Lower lobe of right lung (tissue), 2 donors: Measurements from ENCODE around the gene ANKRD37. TPM values are rescaled to one million over a fixed set of nuclear protein-coding genes. Genes with fewer than 3 reads are reported as not detected.

Source experiments
- ATAC-seq, 2 donors: fragments of 200-7000 bp; cut with Tn5 transposase; one replicate each; pipeline ENCODE4 v1.9.1; 2020 to 2022; ENCODE audit warnings: mild to moderate bottlenecking in 2 of 2, moderate library complexity in 2 of 2
- DNase-seq: peaks from one replicate; pipeline ENCODE4 v3.0.0-alpha.2; 2020
- H3K27ac ChIP-seq: fragments of 200-600 bp; one replicate; pipeline ENCODE4 v1.8.0; 2022
- H3K27me3 ChIP-seq: fragments of 200-600 bp; one replicate; pipeline ENCODE4 v1.8.0; 2022; ENCODE audit warnings: low read depth
- H3K36me3 ChIP-seq: fragments of 200-600 bp; one replicate; pipeline ENCODE4 v1.8.0; 2022; ENCODE audit warnings: mild to moderate bottlenecking
- H3K4me1 ChIP-seq: fragments of 200-600 bp; one replicate; pipeline ENCODE4 v1.8.0; 2022
- H3K4me3 ChIP-seq: fragments of 200-600 bp; one replicate; pipeline ENCODE4 v1.8.0; 2022; ENCODE audit warnings: mild to moderate bottlenecking
- H3K9me3 ChIP-seq: fragments of 200-600 bp; one replicate; pipeline ENCODE4 v1.8.0; 2022
- intact Hi-C: fragments of 100-400 bp; cut with DNase I; formaldehyde crosslinking; loops from one replicate; pipeline ENCODE4 v1.11.0; 2022
- total RNA-seq: library from RNA; stranded (reverse); fragmentation: NEBNext Ultra II Directional; extraction: Animal tissue kit (Norgen Biotek cat#: 25700); gene quantifications from one replicate; pipeline ENCODE4 v1.2.1, GENCODE V29; 2021
- TF ChIP-seq, protein P1 (sequence below): fragments of 200-600 bp; IDR thresholded peaks from one replicate; pipeline ENCODE4 v1.8.0; 2022; ENCODE audit warnings: antibody characterized with exemption, mild to moderate bottlenecking
- donor health status: DM: no; HTN: yes; CAD: no; lungs with severe emphysema.

Gene ANKRD37
- total RNA-seq, 1 donor from 2014 or later, result 15.7 TPM

DNA sequence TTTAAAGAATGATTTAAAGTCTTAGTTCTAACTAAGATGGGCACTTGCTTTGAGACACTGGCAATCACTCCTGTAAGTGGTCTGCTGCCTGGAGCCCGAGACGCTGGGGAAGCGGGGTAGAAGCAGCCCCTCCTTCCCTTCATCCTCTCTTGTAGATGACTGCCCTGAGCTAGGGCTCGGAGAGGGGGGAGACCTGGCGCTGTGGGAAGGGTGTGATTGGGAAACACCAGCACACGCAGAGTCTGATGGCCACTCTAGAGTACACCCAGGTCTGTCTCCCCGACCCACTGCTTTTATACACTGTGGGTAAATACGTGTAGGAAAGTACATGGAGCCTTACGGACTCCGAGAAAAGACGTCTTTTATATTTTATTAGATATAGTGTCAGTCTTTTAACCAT, 24.9 kb upstream of the ANKRD37 start:
- DNase-seq (no peak), ATAC-seq (peak in 1 of 2 donors; percentile 40)
- Histone ChIP-seq H3K4me1 (no peaks in the 10 kb centered on the region), H3K4me3 (no peak overlapping the region), H3K27ac (no peak overlapping the region), H3K27me3 (no peaks in the 10 kb centered on the region), H3K9me3 (no peaks in the 10 kb centered on the region), H3K36me3 (peaks cover 40% of the 10 kb centered on the region)
- TF ChIP-seq, protein P1, sequence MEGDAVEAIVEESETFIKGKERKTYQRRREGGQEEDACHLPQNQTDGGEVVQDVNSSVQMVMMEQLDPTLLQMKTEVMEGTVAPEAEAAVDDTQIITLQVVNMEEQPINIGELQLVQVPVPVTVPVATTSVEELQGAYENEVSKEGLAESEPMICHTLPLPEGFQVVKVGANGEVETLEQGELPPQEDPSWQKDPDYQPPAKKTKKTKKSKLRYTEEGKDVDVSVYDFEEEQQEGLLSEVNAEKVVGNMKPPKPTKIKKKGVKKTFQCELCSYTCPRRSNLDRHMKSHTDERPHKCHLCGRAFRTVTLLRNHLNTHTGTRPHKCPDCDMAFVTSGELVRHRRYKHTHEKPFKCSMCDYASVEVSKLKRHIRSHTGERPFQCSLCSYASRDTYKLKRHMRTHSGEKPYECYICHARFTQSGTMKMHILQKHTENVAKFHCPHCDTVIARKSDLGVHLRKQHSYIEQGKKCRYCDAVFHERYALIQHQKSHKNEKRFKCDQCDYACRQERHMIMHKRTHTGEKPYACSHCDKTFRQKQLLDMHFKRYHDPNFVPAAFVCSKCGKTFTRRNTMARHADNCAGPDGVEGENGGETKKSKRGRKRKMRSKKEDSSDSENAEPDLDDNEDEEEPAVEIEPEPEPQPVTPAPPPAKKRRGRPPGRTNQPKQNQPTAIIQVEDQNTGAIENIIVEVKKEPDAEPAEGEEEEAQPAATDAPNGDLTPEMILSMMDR, result no peak
- intact Hi-C loops, result no loop called here

DNA sequence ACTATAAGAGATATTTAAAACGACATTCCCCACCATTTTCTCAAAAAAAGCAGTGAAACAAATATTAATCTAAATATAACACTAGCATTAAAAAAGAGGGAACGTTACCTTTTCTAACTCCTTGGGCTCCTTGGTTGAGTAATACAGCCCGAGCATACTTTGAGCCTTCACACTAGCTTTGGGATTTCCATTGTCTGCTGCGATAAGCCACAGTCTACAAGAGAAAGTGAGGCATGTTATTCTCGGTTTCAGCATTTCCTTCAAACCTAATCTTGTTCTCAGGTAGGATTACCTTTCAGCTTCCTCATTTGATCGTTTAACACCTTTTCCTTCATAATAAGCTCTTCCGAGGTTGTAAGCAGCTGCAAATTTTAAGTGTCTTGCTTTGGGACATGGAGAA, 22.6 kb upstream of the ANKRD37 start:
- H3K27ac ChIP-seq, result no peak overlapping the region

DNA sequence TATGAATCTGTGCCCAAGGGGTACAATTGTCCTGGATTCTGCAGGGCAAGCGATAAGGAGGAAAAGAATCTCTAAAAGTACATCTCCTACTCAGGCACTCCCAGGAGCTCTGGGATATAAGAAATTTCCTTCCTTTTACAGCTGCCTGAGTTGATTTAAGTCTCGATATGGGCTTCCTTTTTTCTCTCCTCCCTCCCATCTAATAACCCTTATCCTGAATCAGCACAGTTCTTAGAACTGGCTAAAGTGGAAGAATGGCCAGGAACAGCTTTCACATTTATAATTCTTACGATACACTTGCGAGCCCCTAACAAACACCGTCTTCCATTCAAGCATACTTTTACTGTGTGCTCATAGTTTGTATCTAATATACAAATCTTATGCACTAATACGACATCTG, 22.1 kb upstream of the ANKRD37 start:
- Histone ChIP-seq H3K27me3 (no peaks in the 10 kb centered on the region), H3K9me3 (no peaks in the 10 kb centered on the region), H3K4me1 (no peaks in the 10 kb centered on the region), H3K36me3 (peaks cover 35% of the 10 kb centered on the region), H3K27ac (no peak overlapping the region), H3K4me3 (no peak overlapping the region)
- intact Hi-C loops, result no loop called here
- TF ChIP-seq, protein P1, result no peak
- DNase-seq, result no peak
- no peak for ATAC-seq

More for the DNA sequence above, 22.6 kb upstream of the ANKRD37 start:
- TF ChIP-seq, protein P1, result no peak
- intact Hi-C loops, result no loop called here
- H3K9me3 ChIP-seq, result no peaks in the 10 kb centered on the region
- peaks cover 35% of the 10 kb centered on the region for H3K36me3 ChIP-seq
- no peak for ATAC-seq
- no peaks in the 10 kb centered on the region for H3K4me1 ChIP-seq
- no peaks in the 10 kb centered on the region for H3K27me3 ChIP-seq
- no peak for DNase-seq
- H3K4me3 ChIP-seq, result no peak overlapping the region

DNA sequence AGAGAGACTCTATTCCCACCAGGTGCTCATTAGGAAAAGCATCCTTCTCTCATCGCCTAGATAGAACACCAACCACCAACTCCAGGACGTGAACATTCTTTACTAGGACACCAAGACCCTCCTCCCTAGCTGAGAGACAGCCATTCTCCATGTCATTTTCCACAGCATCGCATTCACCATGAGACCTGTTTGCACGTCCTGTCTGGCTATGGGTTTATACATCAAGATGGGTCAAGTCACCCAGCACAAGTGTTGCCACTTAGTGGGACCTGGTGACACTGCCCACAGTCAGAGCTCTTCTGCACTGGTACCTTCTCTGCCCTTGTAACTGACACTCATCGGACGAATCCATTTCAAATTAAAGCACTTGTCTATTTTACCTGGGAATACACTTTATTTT, 18.4 kb upstream of the ANKRD37 start:
- Histone ChIP-seq H3K9me3 (peaks cover 5% of the 10 kb centered on the region), H3K36me3 (peaks cover under 1% of the 10 kb centered on the region), H3K4me3 (no peak overlapping the region), H3K4me1 (no peaks in the 10 kb centered on the region), H3K27me3 (no peaks in the 10 kb centered on the region), H3K27ac (no peak overlapping the region)
- ATAC-seq (no peak), DNase-seq (no peak)
- intact Hi-C loops, result no loop called here
- TF ChIP-seq, protein P1, result no peak

DNA sequence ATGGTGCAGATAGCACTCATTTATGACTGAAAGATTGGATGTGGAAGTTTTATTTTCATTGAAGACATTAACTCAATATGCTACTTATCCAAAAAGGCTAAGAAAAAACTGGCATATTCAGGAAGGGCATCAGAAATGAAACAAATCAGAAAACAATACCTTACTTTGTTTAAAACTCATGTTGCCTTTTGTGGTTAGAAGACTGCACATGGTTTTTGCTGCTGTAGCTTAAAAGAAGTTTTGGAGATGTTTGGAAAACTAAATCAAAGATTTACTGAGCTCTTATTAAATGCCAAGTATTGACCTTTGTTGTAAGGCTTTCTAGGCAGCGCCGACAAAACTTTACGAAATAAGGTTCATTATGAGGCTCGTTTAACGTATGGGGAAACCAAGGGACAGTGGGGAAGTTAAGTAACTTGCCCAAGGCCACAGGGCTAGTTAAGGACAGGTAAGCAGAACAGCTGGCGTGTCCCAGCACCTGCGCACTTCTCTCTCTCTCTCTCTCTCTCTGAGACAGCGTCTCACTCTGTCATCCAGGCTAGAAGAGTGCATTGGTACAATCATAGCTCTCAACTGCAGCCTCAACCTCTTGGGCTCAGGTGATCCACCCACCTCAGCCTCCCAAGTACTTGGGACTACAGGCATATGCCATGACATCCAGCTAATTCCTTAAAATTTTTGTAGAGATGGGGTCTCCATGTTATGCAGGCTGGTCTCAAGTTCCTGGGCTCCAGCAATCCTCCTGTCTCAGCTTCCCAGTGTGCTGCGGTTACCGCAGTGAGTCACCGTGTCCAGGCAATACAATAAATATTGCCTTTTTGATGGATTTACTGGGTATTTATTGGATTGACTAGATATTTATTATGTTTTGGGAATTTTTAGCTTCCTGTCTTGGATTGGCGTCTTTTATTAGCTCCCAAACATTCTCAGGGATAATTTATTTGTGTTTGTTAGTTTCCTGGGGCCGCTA, 17.0 kb upstream of the ANKRD37 start:
- ATAC-seq (no peak), DNase-seq (no peak)
- no peaks in the 10 kb centered on the region for H3K27me3 ChIP-seq
- H3K4me1 ChIP-seq, result peaks cover 6% of the 10 kb centered on the region
- TF ChIP-seq, protein P1, result no peak
- no peaks in the 10 kb centered on the region for H3K36me3 ChIP-seq
- H3K9me3 ChIP-seq, result peaks cover 5% of the 10 kb centered on the region
- intact Hi-C loops, result no loop called here
- no peak overlapping the region for H3K27ac ChIP-seq
- H3K4me3 ChIP-seq, result no peak overlapping the region
